ENCODE measurements around the gene MAB21L3.

Gene MAB21L3

GRCh38 chr1:116107371-116107770 is 3.8 kb upstream of the MAB21L3 start:
- H3K4me3 ChIP-seq (ENCODE audit: low read depth, low read length), result no peak overlapping the region

DNA sequence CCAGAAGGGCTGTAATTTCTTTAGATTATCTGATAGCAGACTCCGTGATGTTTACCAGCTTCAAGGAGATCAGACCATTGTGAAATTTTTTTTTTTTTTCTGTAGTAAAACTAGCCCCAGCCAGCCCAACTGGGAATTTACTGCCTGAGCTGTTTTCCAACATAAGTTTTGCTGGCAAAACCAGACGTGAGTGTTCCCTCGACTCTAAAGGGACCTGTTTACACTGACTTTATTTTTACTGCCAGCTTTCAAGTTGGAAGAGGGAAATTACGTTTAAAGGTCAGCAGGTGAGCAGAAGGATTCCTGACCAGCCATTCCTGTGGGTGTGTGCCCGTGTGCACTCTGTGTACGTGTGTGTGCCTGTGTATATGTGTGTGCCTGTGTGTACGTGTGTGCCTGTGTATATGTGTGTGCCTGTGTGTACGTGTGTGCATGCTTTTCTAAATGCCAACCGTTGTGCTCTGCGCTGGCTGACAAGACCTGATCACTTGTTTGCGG is 374 bp downstream of the MAB21L3 start:
- no peak overlapping the region for H3K4me3 ChIP-seq (ENCODE audit: low read depth, low read length)

- no peak overlapping the region for H3K4me3 ChIP-seq (ENCODE audit: low read depth, low read length)
These were observed 1.4 kb downstream of the MAB21L3 start for GRCh38 chr1:116112388-116113140.

GRCh38 chr1:116113615-116114014 is 2.4 kb downstream of the MAB21L3 start:
- no peak overlapping the region for H3K4me3 ChIP-seq (ENCODE audit: low read depth, low read length)

GRCh38 chr1:116115476-116116439 is 4.6 kb downstream of the MAB21L3 start:
- H3K4me3 ChIP-seq (ENCODE audit: low read depth, low read length), result no peak overlapping the region

GRCh38 chr1:116118471-116118870 is 7.3 kb downstream of the MAB21L3 start:
- no peak overlapping the region for H3K4me3 ChIP-seq (ENCODE audit: low read depth, low read length)

DNA sequence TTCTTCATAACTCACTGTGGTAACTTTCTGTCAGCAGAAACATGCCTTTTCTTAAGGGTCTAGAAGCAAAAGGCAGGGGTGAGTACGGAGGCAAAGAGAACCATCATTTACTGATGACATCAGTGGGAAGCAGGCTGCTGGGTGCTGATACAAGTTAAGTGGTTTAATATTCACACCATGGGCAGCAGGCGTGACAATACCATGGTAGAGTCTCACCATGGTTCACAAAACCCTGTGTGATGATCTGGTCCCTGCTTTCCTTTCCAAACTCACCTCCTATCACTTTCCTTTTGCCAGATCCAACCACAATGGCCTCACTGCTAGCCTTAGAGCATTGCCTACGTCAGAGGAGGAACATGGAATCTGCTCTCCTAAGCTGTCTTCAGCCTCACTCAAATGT is 8.7 kb downstream of the MAB21L3 start:
- no peak overlapping the region for H3K4me3 ChIP-seq (ENCODE audit: low read depth, low read length)

- H3K4me3 ChIP-seq (ENCODE audit: low read depth, low read length), result no peak overlapping the region
These were observed 12.0 kb downstream of the MAB21L3 start for GRCh38 chr1:116122955-116123757.

- H3K4me3 ChIP-seq (ENCODE audit: low read depth, low read length), result no peak overlapping the region
These were observed 12.8 kb downstream of the MAB21L3 start for GRCh38 chr1:116123837-116124533.

GRCh38 chr1:116125758-116126157 is 14.6 kb downstream of the MAB21L3 start:
- no peak overlapping the region for H3K4me3 ChIP-seq (ENCODE audit: low read depth, low read length)

DNA sequence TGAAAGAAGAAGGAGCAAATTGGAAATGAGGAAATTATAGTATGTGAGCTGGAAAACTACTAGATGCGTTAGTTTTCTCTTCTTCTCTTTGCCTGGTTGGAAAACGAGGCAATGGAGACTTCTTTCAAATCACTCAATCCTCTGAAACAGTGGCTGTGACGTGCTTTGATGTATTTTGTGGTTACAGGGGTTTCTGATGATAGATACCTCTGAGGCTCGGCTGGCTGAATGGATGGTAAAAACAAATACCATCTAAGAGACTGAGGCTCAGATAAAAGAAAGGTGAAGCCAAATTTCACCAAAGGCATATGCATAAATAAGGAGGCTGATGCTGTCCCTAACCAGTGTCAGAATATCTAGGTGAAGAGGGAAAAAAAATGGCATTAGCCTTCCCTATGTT is 15.1 kb downstream of the MAB21L3 start:
- no peak overlapping the region for H3K4me3 ChIP-seq (ENCODE audit: low read depth, low read length)

DNA sequence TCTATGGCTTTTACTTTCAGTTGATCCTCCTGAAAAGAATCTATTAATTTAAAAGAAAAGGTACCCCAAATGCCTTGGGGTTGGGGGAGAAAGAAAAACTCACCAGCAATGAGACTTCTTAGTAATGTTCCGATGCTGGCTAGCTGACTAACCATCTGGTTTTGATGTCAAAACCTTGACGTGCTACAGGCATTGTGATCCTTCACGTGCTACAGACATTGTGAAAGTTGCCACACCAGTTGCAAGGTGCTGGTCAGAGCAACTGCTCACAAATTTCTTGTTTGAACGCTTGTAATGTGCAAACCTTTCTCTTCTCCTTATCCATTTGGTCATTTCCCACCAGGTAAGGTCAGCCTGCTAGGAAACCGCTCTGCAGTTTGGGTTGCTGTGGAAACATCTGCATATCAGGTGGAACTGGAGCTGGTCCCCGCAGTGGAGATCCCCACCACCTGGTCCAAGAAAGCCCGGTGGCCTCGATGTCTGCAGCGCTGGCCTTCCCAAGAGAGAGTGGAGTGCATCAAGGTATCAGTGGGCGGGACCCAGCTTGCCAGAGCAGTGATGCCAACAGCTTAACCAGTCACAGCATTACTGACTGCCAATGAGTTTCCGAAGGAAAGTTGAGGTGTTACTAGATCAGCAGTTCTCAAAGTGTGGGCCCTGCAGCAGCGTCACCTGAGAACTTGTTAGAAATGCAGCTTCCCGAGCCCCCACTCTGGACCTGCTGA is 16.1 kb downstream of the MAB21L3 start:
- no peak overlapping the region for H3K4me3 ChIP-seq (ENCODE audit: low read depth, low read length)

GRCh38 chr1:116127848-116128540 is 16.8 kb downstream of the MAB21L3 start:
- H3K4me3 ChIP-seq (ENCODE audit: low read depth, low read length), result no peak overlapping the region

DNA sequence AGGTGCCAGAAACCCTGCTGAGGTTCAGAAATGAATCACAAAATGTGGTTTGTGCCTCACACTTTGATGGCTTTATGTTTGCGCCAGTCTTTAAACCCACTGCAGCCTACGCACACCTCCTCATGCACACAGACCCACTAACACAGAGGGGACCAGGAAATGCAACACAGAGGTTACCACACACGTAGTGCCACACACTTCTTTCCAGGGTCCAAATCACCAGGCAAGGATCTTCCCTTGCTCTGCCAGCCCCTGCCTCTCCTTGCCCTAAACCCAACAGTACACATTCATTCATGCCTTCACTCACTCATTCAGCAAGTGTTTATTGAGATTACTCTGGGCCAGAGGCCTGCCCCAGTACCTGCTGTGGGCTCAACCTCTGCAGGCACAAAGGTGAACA is 17.5 kb downstream of the MAB21L3 start:
- H3K4me3 ChIP-seq (ENCODE audit: low read depth, low read length), result no peak overlapping the region

DNA sequence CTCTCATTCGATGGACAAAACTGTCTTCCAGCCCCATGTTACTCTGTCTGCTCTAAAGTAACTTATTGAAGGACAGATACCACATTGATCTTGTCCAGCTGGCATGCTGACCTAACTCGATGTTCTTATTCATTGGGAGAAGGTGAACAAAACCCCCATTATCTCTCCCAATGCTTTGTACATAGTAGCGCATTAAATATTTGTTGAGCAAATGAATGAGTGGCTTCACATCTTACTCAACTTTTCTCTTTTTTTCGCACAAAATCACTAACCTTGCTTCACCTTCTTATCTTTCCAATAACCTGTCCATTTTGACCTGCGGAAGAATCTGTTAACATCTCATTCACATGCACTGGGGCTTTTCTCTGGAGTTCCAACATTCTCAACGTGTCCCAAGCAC is 18.3 kb downstream of the MAB21L3 start:
- no peak overlapping the region for H3K4me3 ChIP-seq (ENCODE audit: low read depth, low read length)

DNA sequence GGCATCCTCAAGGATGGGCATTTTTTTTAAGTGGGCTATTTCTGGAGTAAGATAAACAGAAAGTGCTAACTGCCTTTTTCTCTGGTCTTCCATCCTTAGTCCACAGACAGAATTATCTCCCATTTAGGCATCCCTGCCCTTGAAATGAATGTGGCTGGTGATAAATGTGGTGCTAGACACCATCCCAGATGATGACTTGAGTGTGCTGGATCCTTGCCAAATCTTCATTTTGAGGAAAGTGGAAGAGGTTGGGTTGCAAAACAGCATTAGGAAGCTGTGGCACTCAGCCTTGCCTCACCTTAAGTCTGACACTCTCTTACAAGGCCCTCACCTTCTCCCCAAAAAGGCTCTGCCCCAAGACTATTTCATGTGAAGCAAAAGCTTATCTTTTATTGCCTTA is 19.2 kb downstream of the MAB21L3 start:
- no peak overlapping the region for H3K4me3 ChIP-seq (ENCODE audit: low read depth, low read length)

GRCh38 chr1:116131170-116131569 is 20.0 kb downstream of the MAB21L3 start:
- H3K4me3 ChIP-seq (ENCODE audit: low read depth, low read length), result no peak overlapping the region

- H3K4me3 ChIP-seq (ENCODE audit: low read depth, low read length), result no peak overlapping the region
These were observed 20.8 kb downstream of the MAB21L3 start for GRCh38 chr1:116131866-116132605.
